Activated CD8-positive, alpha-beta T cell treated with anti-CD3 and anti-CD28 coated beads for 36 hours (primary cell): ENCODE measurements around the gene B3GNT7. TPM values are rescaled to one million over a fixed set of nuclear protein-coding genes. Genes with fewer than 3 reads are reported as not detected.

ENCODE experiments used
- ATAC-seq: fragments of 200-7000 bp; cut with Tn5 transposase; one replicate; pipeline ENCODE4 v1.10.0; 2021; ENCODE audit warnings: mild to moderate bottlenecking, moderate library complexity
- CTCF ChIA-PET: fragments of 350-600 bp; sonication (Branson Sonifier 250); formaldehyde crosslinking; loops from one replicate; lab custom pipeline; 2021; ENCODE audit warnings: antibody characterized with exemption; lab: Charles Lee
- POLR2A ChIA-PET: fragments of 350-600 bp; sonication (Branson Sonifier 250); formaldehyde crosslinking; loops from one replicate; lab custom pipeline; 2021; ENCODE audit warnings: antibody characterized with exemption; lab: Charles Lee
- DNase-seq: peaks from one replicate; pipeline ENCODE4 v3.0.0-alpha.2; 2020
- H3K27ac Mint-ChIP-seq: one replicate; pipeline ENCODE4 v1.8.0; 2021; ENCODE audit warnings: mild to moderate bottlenecking, mixed read lengths
- H3K27me3 Mint-ChIP-seq: one replicate; pipeline ENCODE4 v1.8.0; 2021; ENCODE audit warnings: mixed read lengths
- H3K36me3 Mint-ChIP-seq: one replicate; pipeline ENCODE4 v1.8.0; 2021; ENCODE audit warnings: low read depth, mixed read lengths
- H3K4me1 Mint-ChIP-seq: one replicate; pipeline ENCODE4 v1.8.0; 2021; ENCODE audit warnings: low read depth, mixed read lengths
- H3K4me3 Mint-ChIP-seq: one replicate; pipeline ENCODE4 v1.8.0; 2021; ENCODE audit warnings: mild to moderate bottlenecking, moderate library complexity, mixed read lengths
- H3K9me3 Mint-ChIP-seq: one replicate; pipeline ENCODE4 v1.8.0; 2021; ENCODE audit warnings: mixed read lengths
- intact Hi-C: fragments of 100-400 bp; cut with micrococcal nuclease; formaldehyde crosslinking; loops from one replicate; pipeline ENCODE4 v1.10.0; 2022
- total RNA-seq, 2 experiments: library from RNA; stranded (reverse); gene quantifications; one replicate each; pipeline ENCODE4 v1.2.3, GENCODE V29; 2021
- TF ChIP-seq, protein P1 (sequence below): fragments of 200-600 bp; IDR thresholded peaks from one replicate; pipeline ENCODE4 v1.8.0; 2022; ENCODE audit warnings: antibody characterized with exemption, mild to moderate bottlenecking

B3GNT7 gene
- total RNA-seq, 2 experiments from 2014 or later: 0.29 TPM; not detected in 1

GRCh38 chr2:231394211-231395141 lies 1.0 kb upstream of the B3GNT7 start:
- peak overlapping the region; percentile 50 for H3K4me3 Mint-ChIP-seq

DNA sequence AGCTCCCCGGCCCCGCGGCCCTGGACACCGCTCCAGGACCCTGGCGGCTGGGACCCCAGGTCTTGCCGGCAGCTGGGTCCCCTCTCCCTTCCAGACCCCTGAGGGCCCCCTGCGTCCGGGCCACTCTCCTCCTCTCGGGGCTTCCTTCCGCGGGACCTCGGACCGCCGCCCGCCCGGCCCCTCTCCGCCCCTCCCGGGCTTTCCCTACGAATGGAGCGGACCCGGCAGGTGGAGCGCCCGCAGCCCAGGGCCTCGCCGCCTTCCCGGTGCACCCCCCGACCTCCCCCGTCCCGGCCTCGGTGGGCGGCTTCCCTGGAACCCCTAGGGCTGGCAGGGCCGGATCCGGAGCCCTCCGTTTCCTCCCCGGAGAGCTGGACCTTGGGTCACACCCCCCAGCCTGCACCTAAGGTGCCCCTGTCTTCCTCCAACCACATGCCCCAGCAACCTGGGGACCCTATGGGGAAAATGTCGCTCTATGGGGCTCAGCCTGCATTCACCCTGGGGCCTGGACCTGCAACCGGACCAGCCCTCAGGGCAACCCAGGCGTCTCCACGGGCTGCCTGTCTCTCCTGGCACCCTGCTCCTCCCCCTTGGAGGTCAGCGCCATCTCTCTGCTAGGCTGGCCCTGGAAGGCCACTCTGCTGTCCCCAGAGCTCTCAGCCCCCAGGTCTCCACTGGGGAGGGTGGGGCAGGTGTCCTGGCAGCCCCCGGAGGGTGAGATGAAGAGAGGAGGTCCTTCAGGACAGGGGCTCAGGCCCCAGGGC lies 730 bp downstream of the B3GNT7 start:
- intact Hi-C loops: no loop called here
- Mint-ChIP-seq H3K27me3 (peaks cover 23% of the 10 kb centered on the region), H3K9me3 (no peaks in the 10 kb centered on the region), H3K36me3 (no peaks in the 10 kb centered on the region), H3K27ac (no peak overlapping the region), H3K4me1 (peaks cover 21% of the 10 kb centered on the region), H3K4me3 (peak overlapping the region; percentile 49)
- ChIA-PET POLR2A (interaction anchor here (0.8 to 1.6 kb wide), 2 partner anchors 9 to 56 kb away, joined by 4 read pairs; no protein-coding TSS in a partner anchor), CTCF (interaction anchor here (1.6 to 3.4 kb wide), 2 partner anchors 10 to 169 kb away, joined by 12 read pairs; no protein-coding TSS in a partner anchor)
- ATAC-seq: no peak
- no peak for DNase-seq
- TF ChIP-seq, protein P1, sequence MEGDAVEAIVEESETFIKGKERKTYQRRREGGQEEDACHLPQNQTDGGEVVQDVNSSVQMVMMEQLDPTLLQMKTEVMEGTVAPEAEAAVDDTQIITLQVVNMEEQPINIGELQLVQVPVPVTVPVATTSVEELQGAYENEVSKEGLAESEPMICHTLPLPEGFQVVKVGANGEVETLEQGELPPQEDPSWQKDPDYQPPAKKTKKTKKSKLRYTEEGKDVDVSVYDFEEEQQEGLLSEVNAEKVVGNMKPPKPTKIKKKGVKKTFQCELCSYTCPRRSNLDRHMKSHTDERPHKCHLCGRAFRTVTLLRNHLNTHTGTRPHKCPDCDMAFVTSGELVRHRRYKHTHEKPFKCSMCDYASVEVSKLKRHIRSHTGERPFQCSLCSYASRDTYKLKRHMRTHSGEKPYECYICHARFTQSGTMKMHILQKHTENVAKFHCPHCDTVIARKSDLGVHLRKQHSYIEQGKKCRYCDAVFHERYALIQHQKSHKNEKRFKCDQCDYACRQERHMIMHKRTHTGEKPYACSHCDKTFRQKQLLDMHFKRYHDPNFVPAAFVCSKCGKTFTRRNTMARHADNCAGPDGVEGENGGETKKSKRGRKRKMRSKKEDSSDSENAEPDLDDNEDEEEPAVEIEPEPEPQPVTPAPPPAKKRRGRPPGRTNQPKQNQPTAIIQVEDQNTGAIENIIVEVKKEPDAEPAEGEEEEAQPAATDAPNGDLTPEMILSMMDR: no peak

More at GRCh38 chr2:231394211-231395141, 1.0 kb upstream of the B3GNT7 start:
- no peaks in the 10 kb centered on the region for H3K36me3 Mint-ChIP-seq
- peak overlapping the region; percentile 46 for H3K27ac Mint-ChIP-seq
- peaks cover 21% of the 10 kb centered on the region for H3K4me1 Mint-ChIP-seq
- TF ChIP-seq, protein P1: no peak
- POLR2A ChIA-PET: interaction anchor here (0.8 to 1.6 kb wide), 2 partner anchors 57 kb away, joined by 3 to 4 read pairs; no protein-coding TSS in a partner anchor
- DNase-seq: no peak
- CTCF ChIA-PET: interaction anchor here (1.0 to 3.4 kb wide), 3 partner anchors 12 to 167 kb away, joined by 3 to 12 read pairs (median 3); no protein-coding TSS in a partner anchor
- peaks cover 23% of the 10 kb centered on the region for H3K27me3 Mint-ChIP-seq
- no peaks in the 10 kb centered on the region for H3K9me3 Mint-ChIP-seq
- intact Hi-C loops: no loop called here
- no peak for ATAC-seq

DNA sequence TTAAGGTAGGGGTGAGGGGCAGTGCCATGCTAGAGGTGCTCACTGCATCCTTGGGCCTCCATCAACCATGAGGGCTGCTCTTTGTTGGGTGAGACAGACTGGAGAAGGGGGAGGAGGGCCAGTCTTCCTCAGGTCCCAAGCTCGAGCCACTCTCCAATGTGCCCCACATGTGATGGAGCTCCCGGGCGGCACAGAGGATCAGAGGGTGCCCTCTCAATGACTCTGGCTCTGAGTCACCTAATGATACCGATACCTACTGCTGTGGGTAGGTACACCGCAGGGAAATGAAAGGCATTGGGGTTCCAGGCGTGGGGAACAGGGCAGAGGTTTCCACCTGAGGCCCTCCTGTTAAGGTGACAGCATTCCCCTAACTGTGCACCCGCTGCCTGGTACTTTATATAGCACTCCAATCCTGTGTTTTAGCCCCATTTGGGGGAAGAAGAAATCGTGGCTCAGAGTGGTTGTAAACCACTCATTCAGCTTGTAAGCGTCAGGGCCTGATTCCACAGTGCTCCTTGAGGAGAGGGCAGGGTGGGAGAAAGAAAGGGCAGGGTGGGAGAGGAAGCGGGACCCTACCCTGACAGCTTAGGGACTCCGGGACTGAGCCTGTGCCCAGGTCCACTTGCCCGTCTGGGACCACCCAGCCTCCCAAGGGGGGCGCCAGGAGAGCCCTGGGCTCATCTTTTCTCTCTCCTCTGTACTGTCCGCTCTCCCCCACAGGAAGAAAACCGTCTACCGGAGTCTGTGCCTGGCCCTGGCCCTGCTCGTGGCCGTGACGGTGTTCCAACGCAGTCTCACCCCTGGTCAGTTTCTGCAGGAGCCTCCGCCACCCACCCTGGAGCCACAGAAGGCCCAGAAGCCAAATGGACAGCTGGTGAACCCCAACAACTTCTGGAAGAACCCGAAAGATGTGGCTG lies 1.8 kb downstream of the B3GNT7 start:
- Mint-ChIP-seq H3K27ac (no peak overlapping the region), H3K9me3 (no peaks in the 10 kb centered on the region), H3K27me3 (peaks cover 25% of the 10 kb centered on the region), H3K4me3 (no peak overlapping the region), H3K36me3 (no peaks in the 10 kb centered on the region), H3K4me1 (peaks cover 21% of the 10 kb centered on the region)
- CTCF ChIA-PET: interaction anchor here (1.0 to 1.6 kb wide), 2 partner anchors 9 to 171 kb away, joined by 3 to 12 read pairs; no protein-coding TSS in a partner anchor
- peak; percentile 35 for ATAC-seq
- intact Hi-C loops: no loop called here
- TF ChIP-seq, protein P1: no peak
- POLR2A ChIA-PET: interaction anchor here (0.8 kb wide), 1 partner anchor 8 kb away, joined by 4 read pairs; no protein-coding TSS in a partner anchor
- peak; percentile 35 for DNase-seq

GRCh38 chr2:231397928-231398294 lies 2.4 kb downstream of the B3GNT7 start:
- H3K27me3 Mint-ChIP-seq: peaks cover 25% of the 10 kb centered on the region
- ChIA-PET POLR2A (no interaction called here), CTCF (interaction anchor here (1.0 to 1.6 kb wide), 2 partner anchors 8 to 171 kb away, joined by 3 to 12 read pairs; no protein-coding TSS in a partner anchor)
- DNase-seq: no peak
- H3K27ac Mint-ChIP-seq: no peak overlapping the region
- H3K36me3 Mint-ChIP-seq: no peaks in the 10 kb centered on the region
- TF ChIP-seq, protein P1: no peak
- no peak for ATAC-seq
- H3K4me1 Mint-ChIP-seq: peaks cover 21% of the 10 kb centered on the region
- no peaks in the 10 kb centered on the region for H3K9me3 Mint-ChIP-seq
- intact Hi-C loops: no loop called here
- H3K4me3 Mint-ChIP-seq: no peak overlapping the region
